ENCODE data around the gene ULK4.
"Not testable (repeated sequence)": the region's sequence is repeated elsewhere in the genome, so short reads cannot be mapped to it uniquely, and the experiment has no call there.

ULK4 gene

GRCh38 chr3:41844256-41844655, 117.6 kb downstream of the ULK4 start:
- H3K27me3 ChIP-seq (ENCODE audit: insufficient read depth, low read length); H3K4me1 ChIP-seq (ENCODE audit: insufficient read depth, low read length); H2AFZ ChIP-seq (ENCODE audit: low read depth, low read length); H3K36me3 ChIP-seq (ENCODE audit: insufficient read depth, low read length); H3K9me3 ChIP-seq (ENCODE audit: low read length); H3K4me3 ChIP-seq (ENCODE audit: low read length): not testable (repeated sequence)

GRCh38 chr3:41840936-41841668, 120.8 kb downstream of the ULK4 start:
- H3K27me3 ChIP-seq (ENCODE audit: insufficient read depth, low read length); H3K4me1 ChIP-seq (ENCODE audit: insufficient read depth, low read length); H2AFZ ChIP-seq (ENCODE audit: low read depth, low read length); H3K4me3 ChIP-seq (ENCODE audit: low read length); H3K9me3 ChIP-seq (ENCODE audit: low read length); H3K36me3 ChIP-seq (ENCODE audit: insufficient read depth, low read length): not testable (repeated sequence)

DNA sequence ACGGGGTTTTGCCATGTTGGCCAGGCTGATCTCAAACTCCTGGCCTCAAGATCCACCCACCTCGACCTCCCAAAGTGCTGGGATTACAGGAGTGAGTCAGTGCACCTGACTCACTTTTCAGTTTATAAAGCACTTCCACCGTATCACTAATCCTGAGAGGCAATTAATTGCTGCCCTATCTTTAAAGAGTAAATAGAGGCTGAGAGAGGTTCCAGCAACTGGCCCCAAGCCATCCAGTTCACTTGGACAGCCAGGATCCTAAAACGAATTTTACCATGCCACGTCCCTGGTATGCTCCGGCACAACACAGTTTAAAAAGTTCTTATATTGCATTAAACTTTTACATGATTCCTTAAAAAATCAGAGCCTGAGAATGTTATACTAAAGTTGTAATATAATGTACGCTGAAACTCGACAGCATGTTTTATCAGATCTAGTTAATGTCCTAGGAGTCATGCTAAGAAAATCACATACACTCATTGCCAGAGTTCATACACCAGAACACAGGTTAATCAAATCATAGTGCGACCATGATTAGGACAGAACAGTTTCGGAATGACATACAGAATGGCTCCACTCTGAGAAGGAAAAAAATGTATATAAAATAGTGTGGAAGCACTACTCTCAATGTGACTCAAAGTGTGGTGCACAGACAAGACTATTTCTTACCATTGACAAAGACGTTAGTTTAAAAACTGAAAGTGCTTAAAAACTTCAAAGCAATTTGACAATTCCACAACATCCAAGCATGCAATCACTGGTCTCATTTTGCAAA, 125.4 kb downstream of the ULK4 start:
- Histone ChIP-seq H3K4me1 (ENCODE audit: insufficient read depth, low read length) (no peaks in the 10 kb centered on the region), H3K4me3 (ENCODE audit: low read length) (no peak overlapping the region), H3K36me3 (ENCODE audit: insufficient read depth, low read length) (no peaks in the 10 kb centered on the region), H3K27me3 (ENCODE audit: insufficient read depth, low read length) (no peaks in the 10 kb centered on the region), H3K9me3 (ENCODE audit: low read length) (no peaks in the 10 kb centered on the region), H2AFZ (ENCODE audit: low read depth, low read length) (no peak overlapping the region)

DNA sequence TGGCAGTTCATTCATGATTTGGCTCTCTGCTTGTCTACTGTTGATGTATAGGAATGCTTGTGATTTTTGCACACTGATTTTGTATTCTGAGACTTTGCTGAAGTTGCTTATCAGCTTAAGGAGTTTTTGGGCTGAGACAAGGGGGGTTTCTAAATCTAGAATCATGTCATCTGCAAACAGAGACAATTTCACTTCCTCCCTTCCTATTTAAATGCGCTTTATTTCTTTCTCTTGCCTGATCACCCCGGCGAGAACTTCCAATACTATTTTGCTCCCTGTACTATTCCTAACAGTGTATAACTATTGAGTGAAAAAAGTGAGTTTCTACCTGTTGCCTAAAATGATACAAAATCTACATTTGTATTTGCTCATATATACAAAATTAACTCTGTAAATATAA, 128.3 kb downstream of the ULK4 start:
- Histone ChIP-seq H3K4me1 (ENCODE audit: insufficient read depth, low read length) (no peaks in the 10 kb centered on the region), H3K27me3 (ENCODE audit: insufficient read depth, low read length) (no peaks in the 10 kb centered on the region), H3K36me3 (ENCODE audit: insufficient read depth, low read length) (no peaks in the 10 kb centered on the region), H3K4me3 (ENCODE audit: low read length) (no peak overlapping the region), H2AFZ (ENCODE audit: low read depth, low read length) (no peak overlapping the region), H3K9me3 (ENCODE audit: low read length) (no peaks in the 10 kb centered on the region)

DNA sequence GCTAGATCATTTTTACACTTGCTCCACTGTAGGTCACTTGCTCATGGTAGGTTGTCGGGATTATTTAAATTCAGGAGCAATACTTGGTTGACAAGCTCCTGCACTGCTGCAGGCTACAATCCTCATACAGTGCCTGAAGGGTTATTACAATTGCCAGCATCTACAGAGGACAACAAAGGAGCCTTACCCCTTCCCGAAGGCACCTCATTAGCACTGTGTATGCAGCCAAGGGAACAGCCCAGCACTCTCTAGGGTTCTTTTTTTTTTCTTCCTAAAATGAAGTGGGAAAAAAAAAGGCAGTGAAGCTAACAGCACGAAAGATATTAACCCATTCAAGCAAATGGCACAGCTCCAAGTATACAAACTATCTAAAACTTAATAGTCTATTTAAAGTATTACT, 142.7 kb downstream of the ULK4 start:
- H3K9me3 ChIP-seq (ENCODE audit: low read length) = no peaks in the 10 kb centered on the region
- H2AFZ ChIP-seq (ENCODE audit: low read depth, low read length) = no peak overlapping the region
- no peak overlapping the region for H3K4me3 ChIP-seq (ENCODE audit: low read length)
- no peaks in the 10 kb centered on the region for H3K4me1 ChIP-seq (ENCODE audit: insufficient read depth, low read length)
- no peaks in the 10 kb centered on the region for H3K27me3 ChIP-seq (ENCODE audit: insufficient read depth, low read length)
- H3K36me3 ChIP-seq (ENCODE audit: insufficient read depth, low read length) = no peaks in the 10 kb centered on the region

DNA sequence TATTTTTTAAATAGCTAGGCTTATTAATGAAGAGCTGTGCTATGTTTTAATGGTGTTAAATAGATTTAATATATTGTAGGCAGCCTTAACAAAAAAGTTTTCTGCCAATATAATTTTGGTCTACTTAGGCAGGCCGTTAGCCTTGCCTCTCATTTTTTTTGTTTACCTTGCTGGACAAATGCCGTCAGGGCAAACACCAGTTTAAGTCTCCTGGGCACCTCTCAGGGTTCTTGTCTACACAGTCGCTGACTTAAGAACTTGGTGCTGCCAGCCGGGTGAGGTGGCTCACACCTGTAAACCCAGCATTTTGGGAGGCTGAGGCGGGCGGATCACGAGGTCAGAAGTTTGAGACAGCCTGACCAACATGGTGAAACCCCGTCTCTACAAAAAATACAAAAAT, 153.3 kb downstream of the ULK4 start:
- Histone ChIP-seq H3K4me1 (ENCODE audit: insufficient read depth, low read length) (no peaks in the 10 kb centered on the region), H3K36me3 (ENCODE audit: insufficient read depth, low read length) (no peaks in the 10 kb centered on the region), H3K27me3 (ENCODE audit: insufficient read depth, low read length) (no peaks in the 10 kb centered on the region), H3K9me3 (ENCODE audit: low read length) (no peaks in the 10 kb centered on the region), H3K4me3 (ENCODE audit: low read length) (no peak overlapping the region), H2AFZ (ENCODE audit: low read depth, low read length) (no peak overlapping the region)

DNA sequence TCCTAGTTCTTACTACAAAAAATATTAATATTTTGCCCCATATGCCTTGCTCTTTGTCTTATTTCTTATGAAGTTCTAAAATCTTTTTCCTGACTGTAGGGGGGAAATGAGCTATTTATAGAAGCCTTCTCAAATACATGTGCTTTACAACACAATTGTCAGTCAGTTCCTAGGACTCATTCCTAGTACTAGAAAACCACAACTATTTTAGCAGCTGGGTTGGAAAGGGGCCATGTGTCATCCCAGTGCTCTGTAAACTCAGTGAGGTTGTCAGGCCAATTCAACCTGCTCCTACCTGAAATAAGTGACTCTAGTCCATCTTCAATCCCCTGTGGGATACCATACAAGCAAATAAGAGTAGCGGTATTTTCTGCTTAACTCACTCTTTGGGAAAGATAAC, 153.8 kb downstream of the ULK4 start:
- no peaks in the 10 kb centered on the region for H3K36me3 ChIP-seq (ENCODE audit: insufficient read depth, low read length)

GRCh38 chr3:41794748-41795589, 166.9 kb downstream of the ULK4 start:
- H3K36me3 ChIP-seq (ENCODE audit: insufficient read depth, low read length) = no peaks in the 10 kb centered on the region
- no peaks in the 10 kb centered on the region for H3K9me3 ChIP-seq (ENCODE audit: low read length)
- H2AFZ ChIP-seq (ENCODE audit: low read depth, low read length) = no peak overlapping the region
- no peak overlapping the region for H3K4me3 ChIP-seq (ENCODE audit: low read length)
- H3K27me3 ChIP-seq (ENCODE audit: insufficient read depth, low read length) = no peaks in the 10 kb centered on the region
- H3K4me1 ChIP-seq (ENCODE audit: insufficient read depth, low read length) = no peaks in the 10 kb centered on the region

More for the DNA sequence above, 153.8 kb downstream of the ULK4 start:
- H3K27me3 ChIP-seq (ENCODE audit: insufficient read depth, low read length) = no peaks in the 10 kb centered on the region
- H3K4me3 ChIP-seq (ENCODE audit: low read length) = no peak overlapping the region
- no peak overlapping the region for H2AFZ ChIP-seq (ENCODE audit: low read depth, low read length)
- no peaks in the 10 kb centered on the region for H3K4me1 ChIP-seq (ENCODE audit: insufficient read depth, low read length)
- H3K9me3 ChIP-seq (ENCODE audit: low read length) = no peaks in the 10 kb centered on the region

- Histone ChIP-seq H2AFZ (ENCODE audit: low read depth, low read length) (no peak overlapping the region), H3K27me3 (ENCODE audit: insufficient read depth, low read length) (no peaks in the 10 kb centered on the region), H3K4me3 (ENCODE audit: low read length) (no peak overlapping the region), H3K9me3 (ENCODE audit: low read length) (no peaks in the 10 kb centered on the region), H3K4me1 (ENCODE audit: insufficient read depth, low read length) (no peaks in the 10 kb centered on the region), H3K36me3 (ENCODE audit: insufficient read depth, low read length) (no peaks in the 10 kb centered on the region)
Observed at GRCh38 chr3:41792806-41793205, 169.1 kb downstream of the ULK4 start.

GRCh38 chr3:41769106-41769505, 192.8 kb downstream of the ULK4 start:
- H2AFZ ChIP-seq (ENCODE audit: low read depth, low read length) = no peak overlapping the region
- H3K27me3 ChIP-seq (ENCODE audit: insufficient read depth, low read length) = no peaks in the 10 kb centered on the region
- no peaks in the 10 kb centered on the region for H3K4me1 ChIP-seq (ENCODE audit: insufficient read depth, low read length)
- H3K4me3 ChIP-seq (ENCODE audit: low read length) = no peak overlapping the region
- peaks cover 2% of the 10 kb centered on the region for H3K9me3 ChIP-seq (ENCODE audit: low read length)
- no peaks in the 10 kb centered on the region for H3K36me3 ChIP-seq (ENCODE audit: insufficient read depth, low read length)

DNA sequence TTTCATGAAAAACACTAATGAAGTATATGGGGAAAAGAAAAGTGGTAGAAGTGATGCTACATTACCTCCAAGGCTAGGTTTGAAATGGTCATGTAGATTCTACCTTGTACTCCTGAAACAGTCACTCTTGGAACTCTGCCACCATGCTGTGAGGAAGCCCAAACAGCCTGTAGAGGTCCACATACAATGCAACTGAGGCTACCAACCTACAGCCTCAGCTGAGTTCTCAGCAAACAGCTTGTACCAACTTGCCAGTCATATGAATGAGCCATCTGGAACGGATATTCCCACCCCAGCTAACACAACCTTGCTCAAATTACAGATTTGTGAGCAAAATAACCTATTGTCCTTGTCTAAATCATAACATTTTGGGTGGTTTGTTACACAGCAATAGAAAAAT, 193.5 kb downstream of the ULK4 start:
- Histone ChIP-seq H3K9me3 (ENCODE audit: low read length) (peaks cover 2% of the 10 kb centered on the region), H3K27me3 (ENCODE audit: insufficient read depth, low read length) (no peaks in the 10 kb centered on the region), H2AFZ (ENCODE audit: low read depth, low read length) (no peak overlapping the region), H3K4me1 (ENCODE audit: insufficient read depth, low read length) (no peaks in the 10 kb centered on the region), H3K4me3 (ENCODE audit: low read length) (no peak overlapping the region), H3K36me3 (ENCODE audit: insufficient read depth, low read length) (no peaks in the 10 kb centered on the region)

DNA sequence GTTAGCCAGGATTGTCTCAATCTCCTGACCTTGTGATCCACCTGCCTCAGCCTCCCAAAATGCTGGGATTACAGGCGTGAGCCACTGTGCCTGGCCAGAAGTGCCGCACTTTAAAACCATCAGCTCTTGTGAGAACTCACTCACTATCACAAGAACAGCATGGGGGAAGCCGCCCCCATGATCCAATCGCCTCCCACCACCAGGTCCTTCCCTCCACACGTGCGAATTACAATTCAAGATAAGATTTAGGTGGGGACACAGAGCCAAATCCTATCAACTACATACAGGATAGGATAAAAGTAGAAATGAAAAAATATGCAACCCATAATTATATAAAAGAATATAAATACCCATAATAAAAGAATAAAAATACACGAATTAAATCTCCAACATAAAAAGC, 199.0 kb downstream of the ULK4 start:
- H3K36me3 ChIP-seq (ENCODE audit: insufficient read depth, low read length); H3K27me3 ChIP-seq (ENCODE audit: insufficient read depth, low read length); H3K9me3 ChIP-seq (ENCODE audit: low read length); H3K4me1 ChIP-seq (ENCODE audit: insufficient read depth, low read length); H3K4me3 ChIP-seq (ENCODE audit: low read length); H2AFZ ChIP-seq (ENCODE audit: low read depth, low read length): not testable (repeated sequence)

DNA sequence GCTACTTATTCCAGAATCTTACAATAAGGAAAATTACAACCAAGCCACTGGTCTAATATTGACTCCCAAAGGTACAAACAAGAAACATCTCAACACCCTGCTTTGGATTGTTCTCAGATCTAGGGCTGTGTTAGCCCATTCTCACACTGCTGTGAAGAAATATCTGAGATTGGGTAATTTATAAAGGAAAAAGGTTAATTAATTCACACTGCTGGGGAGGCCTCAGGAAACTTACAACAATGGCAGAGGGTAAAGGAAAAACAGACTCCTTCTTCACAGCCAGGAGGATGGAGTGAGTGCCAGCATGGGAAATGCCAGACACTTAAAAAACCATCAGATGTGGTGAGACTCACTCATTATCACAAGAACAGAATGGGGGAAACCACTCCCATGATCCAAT, 208.3 kb downstream of the ULK4 start:
- no peak overlapping the region for H2AFZ ChIP-seq (ENCODE audit: low read depth, low read length)
- H3K4me1 ChIP-seq (ENCODE audit: insufficient read depth, low read length) = no peaks in the 10 kb centered on the region
- H3K4me3 ChIP-seq (ENCODE audit: low read length) = no peak overlapping the region
- no peaks in the 10 kb centered on the region for H3K36me3 ChIP-seq (ENCODE audit: insufficient read depth, low read length)
- H3K9me3 ChIP-seq (ENCODE audit: low read length) = no peaks in the 10 kb centered on the region
- H3K27me3 ChIP-seq (ENCODE audit: insufficient read depth, low read length) = no peaks in the 10 kb centered on the region
